Activated naive CD8-positive, alpha-beta T cell (primary cell): ENCODE data around the gene RAB40B.
A peak's percentile ranks its signal among the peaks of the same experiment; 100 is the strongest.

Experiments used
- H3K27ac Mint-ChIP-seq: one replicate; pipeline ENCODE4 v1.8.0; 2021; ENCODE audit warnings: mixed read lengths
- H3K27me3 Mint-ChIP-seq: one replicate; pipeline ENCODE4 v1.8.0; 2021; ENCODE audit warnings: mixed read lengths
- H3K36me3 Mint-ChIP-seq: one replicate; pipeline ENCODE4 v1.8.0; 2021; ENCODE audit warnings: mixed read lengths
- H3K4me1 Mint-ChIP-seq: one replicate; pipeline ENCODE4 v1.8.0; 2021; ENCODE audit warnings: low read depth, mixed read lengths
- H3K4me3 Mint-ChIP-seq: one replicate; pipeline ENCODE4 v1.8.0; 2021; ENCODE audit warnings: mild to moderate bottlenecking, mixed read lengths
- H3K9me3 Mint-ChIP-seq: one replicate; pipeline ENCODE4 v1.8.0; 2021; ENCODE audit warnings: low read depth, mixed read lengths

The RAB40B gene

DNA sequence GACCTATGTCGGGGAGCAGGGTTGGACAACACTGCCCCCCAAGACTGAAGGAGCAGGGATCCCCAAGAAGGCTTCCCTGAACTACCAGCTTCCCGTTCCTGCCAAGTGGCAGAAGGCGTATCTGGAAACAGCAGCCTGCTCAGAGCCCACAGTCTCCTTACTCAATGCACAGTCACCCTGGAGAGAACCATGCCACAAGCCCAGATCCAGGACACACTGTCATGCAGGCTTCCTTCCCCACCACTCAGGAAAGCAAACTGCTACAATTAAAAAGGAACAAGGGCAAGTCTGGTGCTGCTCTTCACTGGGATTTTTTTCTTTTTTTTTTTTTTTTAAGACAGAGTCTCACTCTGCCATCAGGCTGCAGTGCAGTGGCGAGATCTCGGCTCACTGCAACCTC is 58.5 kb downstream of the RAB40B start:
- Mint-ChIP-seq H3K36me3 (peaks cover 15% of the 10 kb centered on the region), H3K27me3 (no peaks in the 10 kb centered on the region), H3K4me3 (no peak overlapping the region), H3K4me1 (peaks cover 25% of the 10 kb centered on the region), H3K9me3 (no peaks in the 10 kb centered on the region), H3K27ac (no peak overlapping the region)

DNA sequence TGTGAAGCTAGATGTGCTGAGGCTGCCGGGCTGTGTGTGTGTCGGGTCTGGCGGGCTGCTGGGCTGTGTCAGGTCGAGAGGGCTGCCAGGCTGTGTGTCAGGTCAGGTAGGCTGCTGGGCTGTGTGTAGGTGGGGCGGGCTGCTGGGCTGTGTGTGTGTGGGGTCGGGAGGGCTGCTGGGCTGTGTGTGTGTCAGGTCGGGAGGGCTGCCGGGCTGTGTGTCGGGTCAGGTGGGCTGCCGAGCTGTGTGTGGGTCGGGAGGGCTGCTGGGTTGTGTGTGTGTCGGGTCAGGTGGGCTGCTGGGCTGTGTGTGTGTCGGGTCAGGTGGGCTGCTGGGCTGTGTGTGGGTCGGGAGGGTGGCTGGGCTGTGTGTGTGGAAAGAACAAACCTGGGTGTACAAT is 58.9 kb downstream of the RAB40B start:
- no peaks in the 10 kb centered on the region for H3K9me3 Mint-ChIP-seq

DNA sequence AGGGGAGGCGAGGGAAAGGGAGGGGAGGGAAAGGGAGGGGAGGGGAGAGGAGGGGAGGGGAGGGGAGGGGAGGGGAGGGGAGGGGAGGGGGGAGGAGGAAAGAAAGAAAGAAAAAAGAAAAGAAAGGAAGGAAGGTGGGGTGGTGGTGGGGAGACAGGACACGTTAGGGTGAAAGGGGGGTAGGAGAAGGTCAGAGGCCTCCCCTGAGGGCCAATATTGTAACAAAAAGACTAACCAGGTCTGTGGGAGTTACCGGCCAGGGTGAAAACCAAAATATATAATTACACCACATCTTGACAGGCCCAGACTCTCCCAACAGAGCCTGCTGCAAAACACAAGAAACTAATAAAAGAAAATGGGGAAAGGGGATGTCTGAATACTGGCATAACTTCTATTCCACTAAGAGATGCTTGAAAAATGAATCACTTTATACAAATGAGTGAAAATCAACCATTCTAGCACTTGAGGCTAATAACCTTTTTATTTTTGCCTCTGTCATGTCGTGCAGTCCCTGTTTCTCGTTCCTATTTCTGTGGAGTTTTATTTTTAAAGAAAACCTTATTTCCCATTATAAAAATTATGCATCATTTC is 60.2 kb downstream of the RAB40B start:
- no peak overlapping the region for H3K4me3 Mint-ChIP-seq
- H3K36me3 Mint-ChIP-seq = peaks cover 13% of the 10 kb centered on the region
- H3K27ac Mint-ChIP-seq = no peak overlapping the region
- no peaks in the 10 kb centered on the region for H3K9me3 Mint-ChIP-seq
- peaks cover 29% of the 10 kb centered on the region for H3K4me1 Mint-ChIP-seq
- no peaks in the 10 kb centered on the region for H3K27me3 Mint-ChIP-seq

More for the DNA sequence above, 58.9 kb downstream of the RAB40B start:
- peaks cover 15% of the 10 kb centered on the region for H3K36me3 Mint-ChIP-seq
- no peaks in the 10 kb centered on the region for H3K27me3 Mint-ChIP-seq
- no peak overlapping the region for H3K27ac Mint-ChIP-seq
- no peak overlapping the region for H3K4me3 Mint-ChIP-seq
- peaks cover 27% of the 10 kb centered on the region for H3K4me1 Mint-ChIP-seq

DNA sequence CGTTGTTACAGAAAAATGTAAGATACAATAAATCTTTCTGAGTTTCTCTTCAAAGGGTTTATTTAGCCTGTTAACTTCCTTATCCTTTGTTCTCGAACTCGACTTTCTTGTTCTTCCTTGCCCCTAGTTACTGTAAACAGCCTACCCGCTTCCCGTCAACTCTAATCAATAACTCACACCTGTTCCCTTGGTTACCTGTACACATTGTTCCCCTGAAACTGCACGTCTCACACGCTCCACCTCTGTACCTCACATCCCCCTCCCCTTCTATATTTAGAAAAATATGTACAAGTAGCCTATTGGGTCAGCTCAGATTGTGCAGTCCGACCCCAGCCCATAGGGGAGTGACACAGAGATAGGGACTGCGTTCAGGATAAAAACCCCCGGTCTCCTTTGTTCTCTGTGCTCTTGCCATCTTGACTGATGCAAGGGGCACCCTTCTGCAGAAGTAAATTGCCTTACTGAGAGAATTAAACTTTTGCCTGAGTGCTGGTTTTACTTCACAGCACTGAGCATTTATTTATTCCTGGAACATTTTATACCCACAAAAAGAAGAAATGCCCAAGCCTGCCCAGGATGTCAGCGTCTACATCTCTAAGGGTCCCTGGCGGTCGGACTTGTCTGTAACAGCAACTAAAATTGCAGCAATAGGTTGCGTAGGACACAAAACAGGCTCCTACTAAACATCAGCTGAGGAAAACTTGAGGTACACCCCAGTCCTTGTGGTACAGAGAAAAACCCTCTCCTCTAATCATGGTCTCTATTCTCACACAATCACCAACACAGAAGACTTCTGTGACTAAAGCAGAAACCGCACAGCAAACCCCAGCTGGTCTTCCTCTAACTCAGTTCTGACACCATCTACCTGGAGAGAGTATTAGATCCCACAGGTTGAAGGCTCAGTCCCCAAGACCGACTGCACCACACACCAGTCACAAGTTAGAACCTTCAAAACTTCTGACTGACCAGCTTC is 61.6 kb downstream of the RAB40B start:
- H3K27ac Mint-ChIP-seq = peak overlapping the region; percentile 22
- peaks cover 13% of the 10 kb centered on the region for H3K36me3 Mint-ChIP-seq
- H3K9me3 Mint-ChIP-seq = no peaks in the 10 kb centered on the region
- H3K27me3 Mint-ChIP-seq = no peaks in the 10 kb centered on the region
- peaks cover 33% of the 10 kb centered on the region for H3K4me1 Mint-ChIP-seq
- no peak overlapping the region for H3K4me3 Mint-ChIP-seq

DNA sequence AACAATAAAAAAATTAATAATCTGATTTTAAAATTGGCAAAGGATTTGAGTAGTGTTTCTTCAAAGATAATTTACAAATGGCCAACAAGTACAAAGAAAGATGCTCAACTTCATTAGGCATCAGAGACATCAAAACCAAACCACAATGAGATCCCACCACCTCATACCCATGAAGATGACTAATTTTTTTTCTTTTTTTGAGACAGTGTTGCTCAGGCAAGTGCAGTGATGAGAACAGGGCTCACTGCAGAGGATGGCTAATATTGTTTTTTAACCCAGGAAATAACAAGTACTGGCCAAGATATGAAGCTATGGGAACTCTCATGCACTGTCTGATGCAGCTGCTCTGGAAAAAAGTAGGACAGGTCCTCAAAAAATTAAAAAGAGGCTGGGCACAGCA is 65.2 kb downstream of the RAB40B start:
- Mint-ChIP-seq H3K4me3 (no peak overlapping the region), H3K36me3 (peaks cover 10% of the 10 kb centered on the region), H3K27ac (no peak overlapping the region), H3K4me1 (peaks cover 26% of the 10 kb centered on the region), H3K9me3 (no peaks in the 10 kb centered on the region), H3K27me3 (no peaks in the 10 kb centered on the region)

DNA sequence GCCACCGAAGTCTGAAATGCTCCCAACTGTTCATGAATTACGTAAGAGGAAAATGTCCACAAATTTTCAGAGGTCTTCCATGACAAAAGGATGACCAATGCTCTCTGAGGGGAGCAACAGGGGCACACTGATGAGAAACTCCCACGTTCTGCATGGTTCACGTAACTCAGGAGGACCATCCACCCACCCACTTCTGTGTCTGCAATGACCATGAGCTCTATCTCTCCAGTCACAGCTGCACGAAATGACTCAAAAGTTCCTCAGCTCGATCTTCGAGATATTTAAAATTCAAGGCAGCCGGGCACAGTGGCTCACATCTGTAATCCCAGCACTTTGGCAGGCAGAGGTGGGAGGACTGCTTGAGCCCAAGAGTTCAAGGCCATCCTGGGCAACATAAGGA is 66.0 kb downstream of the RAB40B start:
- Mint-ChIP-seq H3K9me3 (no peaks in the 10 kb centered on the region), H3K4me1 (peaks cover 25% of the 10 kb centered on the region), H3K27me3 (no peaks in the 10 kb centered on the region), H3K36me3 (peaks cover 9% of the 10 kb centered on the region), H3K4me3 (no peak overlapping the region), H3K27ac (no peak overlapping the region)

DNA sequence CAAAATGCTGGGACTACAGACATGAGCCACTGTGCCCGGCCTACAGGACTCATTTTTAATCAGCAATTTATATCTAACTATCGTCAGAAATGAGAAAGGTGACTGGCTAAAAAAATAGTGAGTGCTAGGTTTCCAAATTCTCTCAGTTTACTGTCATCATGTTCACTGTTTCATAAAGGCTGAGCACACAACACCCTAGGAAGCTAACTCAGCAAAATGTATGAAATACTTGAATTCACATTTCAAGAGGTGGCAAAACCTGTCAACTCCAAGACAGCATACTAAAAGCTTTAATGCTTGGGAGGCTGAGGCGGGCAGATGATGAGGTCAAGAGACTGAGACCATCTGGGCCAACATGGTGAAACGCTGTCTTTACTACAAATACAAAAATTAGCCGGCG is 67.0 kb downstream of the RAB40B start:
- H3K4me1 Mint-ChIP-seq = peaks cover 18% of the 10 kb centered on the region
- H3K9me3 Mint-ChIP-seq = no peaks in the 10 kb centered on the region
- no peaks in the 10 kb centered on the region for H3K27me3 Mint-ChIP-seq
- peaks cover under 1% of the 10 kb centered on the region for H3K36me3 Mint-ChIP-seq
- H3K4me3 Mint-ChIP-seq = no peak overlapping the region
- no peak overlapping the region for H3K27ac Mint-ChIP-seq

DNA sequence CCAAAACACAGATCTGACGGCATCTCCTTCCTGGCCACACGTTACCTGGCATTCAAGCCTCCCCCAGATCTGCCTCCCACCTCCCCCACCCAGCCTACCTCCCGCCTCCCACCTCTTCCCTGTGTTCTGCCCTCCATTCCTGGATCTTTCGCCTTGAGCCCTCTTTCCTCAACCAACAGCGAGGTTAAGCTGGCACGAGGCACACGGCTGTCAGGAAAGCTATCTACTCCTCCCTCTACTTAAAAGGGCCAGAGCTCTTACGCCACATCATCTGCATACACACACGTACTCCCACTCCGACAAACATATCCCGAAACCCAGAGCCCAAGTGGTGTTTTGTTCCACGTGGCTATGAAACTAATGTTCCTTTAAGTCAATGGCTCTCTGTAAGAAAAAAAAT is 68.3 kb downstream of the RAB40B start:
- H3K27me3 Mint-ChIP-seq = no peaks in the 10 kb centered on the region
- H3K4me1 Mint-ChIP-seq = peaks cover 15% of the 10 kb centered on the region
- no peaks in the 10 kb centered on the region for H3K36me3 Mint-ChIP-seq
- H3K4me3 Mint-ChIP-seq = no peak overlapping the region
- H3K27ac Mint-ChIP-seq = no peak overlapping the region
- H3K9me3 Mint-ChIP-seq = no peaks in the 10 kb centered on the region

DNA sequence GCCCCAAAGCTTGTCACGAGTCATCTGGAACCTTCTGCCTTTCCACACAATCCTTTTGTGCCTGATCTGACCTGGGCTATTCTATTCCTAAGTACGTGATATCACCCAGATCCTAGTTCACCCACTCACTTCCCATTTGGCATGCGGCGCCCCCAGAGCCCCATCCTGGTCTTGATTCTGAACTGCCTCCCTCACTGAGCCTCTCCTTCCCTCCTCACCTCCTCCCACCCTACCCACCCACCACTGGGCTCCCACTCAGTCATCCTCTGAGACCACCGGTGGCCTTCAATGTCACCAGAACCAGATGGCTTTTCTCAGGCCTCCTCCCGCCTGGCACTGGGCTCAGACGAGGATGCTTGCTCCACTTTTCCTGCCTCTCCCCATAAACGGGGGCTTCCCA is 68.8 kb downstream of the RAB40B start:
- H3K27me3 Mint-ChIP-seq = no peaks in the 10 kb centered on the region
- no peak overlapping the region for H3K27ac Mint-ChIP-seq
- H3K4me1 Mint-ChIP-seq = peaks cover 13% of the 10 kb centered on the region
- H3K36me3 Mint-ChIP-seq = no peaks in the 10 kb centered on the region
- H3K4me3 Mint-ChIP-seq = no peak overlapping the region
- H3K9me3 Mint-ChIP-seq = no peaks in the 10 kb centered on the region

DNA sequence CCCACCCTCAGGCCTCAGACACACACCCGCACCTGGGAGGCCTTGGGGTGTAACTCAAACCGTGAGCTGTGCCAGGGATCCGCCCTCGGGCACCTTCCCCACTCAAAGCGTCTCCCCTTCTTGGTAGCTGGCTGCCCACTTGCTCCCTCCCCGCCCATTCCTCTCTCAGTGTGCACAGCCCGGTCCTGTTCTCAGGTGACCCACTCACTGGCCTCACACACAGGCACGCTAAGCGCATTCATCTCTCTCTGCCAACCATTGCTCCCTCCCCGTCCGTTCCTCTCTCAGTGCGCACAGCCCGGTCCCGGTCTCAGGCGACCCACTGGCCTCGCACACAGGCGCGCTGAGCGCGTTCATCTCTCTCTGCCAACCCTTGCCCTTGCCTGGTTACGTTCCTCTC is 71.1 kb downstream of the RAB40B start:
- no peak overlapping the region for H3K4me3 Mint-ChIP-seq
- H3K27ac Mint-ChIP-seq = no peak overlapping the region
- H3K4me1 Mint-ChIP-seq = peaks cover 2% of the 10 kb centered on the region
- H3K9me3 Mint-ChIP-seq = no peaks in the 10 kb centered on the region
- H3K36me3 Mint-ChIP-seq = peaks cover 2% of the 10 kb centered on the region
- no peaks in the 10 kb centered on the region for H3K27me3 Mint-ChIP-seq

DNA sequence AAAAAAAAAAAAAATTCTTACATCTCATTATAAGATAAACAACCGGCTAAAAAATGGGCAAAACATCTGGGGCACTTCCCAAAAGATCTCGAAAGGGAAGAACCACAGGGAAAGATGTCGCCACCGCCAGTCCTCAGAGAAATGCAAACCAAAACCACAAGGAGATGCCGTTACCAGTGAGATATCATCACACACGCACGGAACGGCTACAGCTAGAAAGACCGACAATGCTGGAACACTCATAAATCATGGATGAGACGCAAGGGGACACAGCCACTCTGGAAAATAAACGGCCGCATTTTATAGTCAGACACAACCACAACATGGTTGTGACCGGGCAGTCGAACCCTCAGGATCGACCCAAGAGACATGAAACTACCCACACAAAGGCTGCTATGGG is 74.8 kb downstream of the RAB40B start:
- Mint-ChIP-seq H3K27me3 (no peaks in the 10 kb centered on the region), H3K4me1 (no peaks in the 10 kb centered on the region), H3K27ac (no peak overlapping the region), H3K36me3 (peaks cover 4% of the 10 kb centered on the region), H3K4me3 (no peak overlapping the region), H3K9me3 (no peaks in the 10 kb centered on the region)

DNA sequence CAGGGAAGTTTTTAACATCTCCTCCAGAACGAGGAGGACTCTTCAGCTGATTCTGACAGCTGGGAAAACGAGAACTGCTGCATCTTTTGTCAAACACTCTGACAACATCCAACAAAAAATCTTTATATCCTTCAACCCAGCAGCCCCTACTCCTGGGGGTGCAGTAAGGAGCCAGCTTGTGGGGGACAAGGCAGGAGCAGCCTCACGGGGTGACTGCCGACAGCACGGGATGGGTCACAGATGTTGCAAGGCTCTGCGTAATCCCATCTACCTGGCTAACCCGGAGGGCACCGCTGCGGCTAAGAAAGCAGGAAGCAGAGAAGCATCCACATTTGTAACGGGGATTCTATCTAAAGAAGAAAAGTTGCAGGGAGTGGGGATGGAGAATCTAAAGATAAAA is 78.9 kb downstream of the RAB40B start:
- H3K4me3 Mint-ChIP-seq = no peak overlapping the region
- no peaks in the 10 kb centered on the region for H3K9me3 Mint-ChIP-seq
- peaks cover 4% of the 10 kb centered on the region for H3K36me3 Mint-ChIP-seq
- H3K27ac Mint-ChIP-seq = no peak overlapping the region
- no peaks in the 10 kb centered on the region for H3K27me3 Mint-ChIP-seq
- no peaks in the 10 kb centered on the region for H3K4me1 Mint-ChIP-seq

DNA sequence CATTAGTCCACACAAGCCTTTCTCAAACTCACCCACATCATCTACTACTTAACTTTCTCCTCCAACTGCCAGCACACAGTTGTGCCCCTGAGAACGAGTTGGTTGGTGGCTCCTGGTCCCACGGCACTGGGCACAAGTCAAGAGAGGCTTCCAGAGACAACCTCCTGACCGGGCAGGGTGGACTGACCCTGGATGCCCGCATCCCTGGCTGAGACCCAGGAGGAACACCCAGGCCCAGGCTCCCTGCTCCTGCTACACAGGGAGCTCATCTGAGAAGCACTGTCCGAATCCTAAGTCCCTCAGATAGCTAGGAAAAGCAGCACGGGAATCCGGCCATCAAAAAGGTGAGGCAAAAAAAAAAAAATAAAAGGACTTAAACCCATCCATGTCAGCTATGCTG is 79.3 kb downstream of the RAB40B start:
- no peaks in the 10 kb centered on the region for H3K9me3 Mint-ChIP-seq
- H3K4me3 Mint-ChIP-seq = no peak overlapping the region
- no peaks in the 10 kb centered on the region for H3K27me3 Mint-ChIP-seq
- H3K4me1 Mint-ChIP-seq = no peaks in the 10 kb centered on the region
- peaks cover 4% of the 10 kb centered on the region for H3K36me3 Mint-ChIP-seq
- no peak overlapping the region for H3K27ac Mint-ChIP-seq

DNA sequence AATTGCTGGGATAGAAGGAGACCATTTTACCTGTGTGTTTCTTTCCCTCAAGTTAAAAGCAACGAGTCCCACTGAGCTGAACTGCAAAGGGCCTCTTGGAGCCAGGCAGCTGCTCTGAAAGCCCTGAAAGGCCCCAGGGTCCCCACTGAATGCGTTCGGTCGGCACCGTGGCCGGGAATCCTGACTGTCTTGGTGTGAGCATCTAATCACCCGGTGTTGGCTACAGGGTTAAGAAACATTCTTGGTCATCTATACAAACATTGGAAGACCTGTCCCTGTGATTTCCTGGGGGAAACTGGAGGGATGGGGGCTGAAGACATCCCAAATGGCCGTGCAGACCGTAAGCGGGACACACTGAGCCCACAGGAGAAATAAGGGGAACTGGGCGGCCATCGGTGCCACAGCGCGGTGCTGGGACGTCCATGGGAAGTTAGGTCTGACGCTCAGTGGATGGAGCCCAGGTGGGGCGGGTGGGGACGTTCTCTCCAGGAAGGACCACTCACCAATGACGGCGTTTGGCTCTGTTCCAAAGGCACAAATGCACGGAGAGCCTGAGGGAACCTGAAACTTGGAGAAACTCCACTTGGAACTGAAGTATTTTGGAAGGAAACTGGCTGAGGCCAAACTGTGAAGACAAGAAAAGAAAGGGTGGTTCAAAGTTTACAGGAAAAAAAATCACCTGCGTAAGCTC is 82.3 kb downstream of the RAB40B start:
- Mint-ChIP-seq H3K27ac (no peak overlapping the region), H3K27me3 (no peaks in the 10 kb centered on the region), H3K9me3 (no peaks in the 10 kb centered on the region), H3K4me1 (no peaks in the 10 kb centered on the region), H3K36me3 (peaks cover 2% of the 10 kb centered on the region), H3K4me3 (no peak overlapping the region)
